ENCODE measurements around the gene COQ4.
"Not testable (repeated sequence)": the region's sequence is repeated elsewhere in the genome, so short reads cannot be mapped to it uniquely, and the experiment has no call there.

COQ4 gene

DNA sequence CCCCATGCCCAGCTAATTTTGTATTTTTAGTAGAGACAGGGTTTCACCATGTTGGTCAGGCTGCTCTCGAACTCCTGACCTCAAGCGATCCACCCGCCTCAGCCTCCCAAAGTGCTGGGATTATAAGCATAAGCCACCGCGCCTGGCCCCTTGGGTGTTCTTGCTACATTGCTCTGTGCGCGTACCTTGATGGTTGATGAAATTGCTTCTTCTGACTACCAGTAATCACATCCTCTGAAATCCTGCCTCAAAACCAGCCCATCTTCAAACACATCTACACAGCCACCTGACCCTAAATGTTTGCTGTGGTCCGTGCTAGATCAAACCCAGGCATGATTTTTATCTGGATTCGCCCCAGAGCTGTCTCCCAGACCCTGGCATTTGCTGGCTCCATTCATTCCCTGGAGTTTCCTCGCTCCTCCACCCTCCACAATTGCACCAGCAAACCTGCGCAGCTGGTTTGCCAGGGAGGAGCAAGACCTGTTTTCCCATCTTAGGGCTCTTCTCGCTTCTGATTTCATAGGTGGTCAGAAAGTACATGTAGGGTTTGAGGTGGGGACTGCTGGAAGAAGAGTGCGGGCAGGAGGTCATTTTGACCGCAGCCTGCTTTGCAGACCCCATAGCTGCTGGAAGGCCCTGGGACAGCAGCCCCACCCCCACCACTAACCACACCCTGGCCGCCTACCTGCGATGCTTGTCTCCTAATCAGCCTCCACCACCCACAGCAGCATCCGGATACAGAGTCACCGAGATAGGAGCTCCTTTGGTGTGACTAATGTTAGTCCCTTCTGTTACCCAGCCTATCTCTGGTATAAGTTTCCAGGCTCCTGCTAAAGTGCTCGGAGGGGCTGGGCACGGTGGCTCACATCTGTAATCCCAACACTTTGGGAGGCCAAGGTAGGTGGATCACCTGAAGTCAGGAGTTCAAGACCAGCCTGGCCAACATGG lies 23.8 kb upstream of the COQ4 start:
- DNase-seq (ENCODE audit: low spot score): no peak

DNA sequence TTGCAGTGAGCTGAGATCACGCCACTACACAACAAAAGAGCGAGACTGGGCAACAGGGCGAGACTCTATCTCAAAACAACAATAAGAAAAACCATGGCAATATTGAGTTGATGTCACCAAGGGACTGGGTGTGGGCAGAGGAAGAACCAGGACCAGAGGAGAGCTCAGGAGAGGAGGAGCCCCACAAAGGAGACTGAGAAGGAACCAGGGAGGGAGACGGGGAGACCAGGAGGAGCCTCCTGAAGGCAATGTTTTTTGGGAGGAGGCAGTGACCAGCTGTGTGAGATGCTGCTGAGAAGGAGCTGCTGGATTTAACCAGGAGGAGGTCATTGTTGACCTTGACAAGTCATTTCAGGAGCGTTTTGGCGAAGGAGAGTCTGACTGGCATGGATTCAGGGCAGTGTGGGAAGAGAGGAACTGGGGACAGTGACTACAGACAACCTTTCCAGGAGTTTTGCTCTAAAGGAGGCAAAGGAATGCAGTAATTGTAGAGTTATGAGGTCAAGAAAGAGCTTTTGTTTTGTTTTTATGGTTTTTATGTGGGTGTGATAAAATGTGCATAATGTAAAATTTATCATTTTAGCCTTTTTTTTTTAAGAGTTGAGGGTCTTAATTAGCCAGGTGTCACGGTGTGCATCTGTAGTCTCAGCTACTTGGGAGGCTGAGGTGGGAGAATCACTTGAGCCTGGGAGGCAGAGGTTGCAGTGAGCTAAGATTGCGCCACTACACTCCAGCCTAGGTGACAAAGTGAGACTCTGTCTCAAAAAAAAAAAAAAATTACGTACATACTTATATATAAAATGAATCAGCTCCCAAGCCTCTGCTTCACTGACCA lies 18.3 kb upstream of the COQ4 start:
- DNase-seq (ENCODE audit: low spot score): no peak

DNA sequence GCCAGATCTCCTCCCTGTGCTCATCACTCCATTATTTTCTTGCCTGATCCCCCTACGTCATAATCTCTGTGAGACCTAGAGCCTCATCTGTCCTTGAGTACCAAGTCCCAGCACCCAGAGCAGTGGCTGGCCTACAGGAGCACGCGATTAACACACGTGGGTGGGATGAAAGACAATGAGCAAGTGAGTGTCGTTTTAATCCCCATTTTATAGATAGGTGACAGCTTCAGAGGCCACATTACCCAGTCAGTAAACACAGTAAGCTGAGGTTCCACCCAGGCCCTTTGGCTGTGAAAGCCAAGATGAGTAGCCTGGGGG lies 17.7 kb upstream of the COQ4 start:
- DNase-seq (ENCODE audit: low spot score): no peak

DNA sequence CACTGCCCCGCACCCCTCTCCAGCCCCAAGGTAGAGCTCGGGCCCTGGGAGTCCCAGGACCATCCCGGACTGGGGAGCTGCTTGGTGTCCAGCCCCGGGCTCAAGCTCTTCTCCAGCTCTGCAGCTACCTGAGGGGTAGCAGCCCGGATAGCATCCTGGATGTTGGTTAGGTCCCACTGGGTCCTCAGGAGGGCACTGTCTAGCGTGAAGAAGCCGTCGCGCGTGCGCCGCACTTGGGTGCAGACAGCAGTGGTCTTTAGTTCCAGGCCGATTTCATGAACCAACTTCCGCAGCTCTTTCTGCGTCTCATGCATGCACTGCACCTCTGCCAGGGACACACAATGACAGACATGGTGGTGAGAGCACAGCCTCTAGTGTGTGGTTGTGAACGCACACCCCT lies 13.1 kb upstream of the COQ4 start:
- DNase-seq (ENCODE audit: low spot score): no peak

DNA sequence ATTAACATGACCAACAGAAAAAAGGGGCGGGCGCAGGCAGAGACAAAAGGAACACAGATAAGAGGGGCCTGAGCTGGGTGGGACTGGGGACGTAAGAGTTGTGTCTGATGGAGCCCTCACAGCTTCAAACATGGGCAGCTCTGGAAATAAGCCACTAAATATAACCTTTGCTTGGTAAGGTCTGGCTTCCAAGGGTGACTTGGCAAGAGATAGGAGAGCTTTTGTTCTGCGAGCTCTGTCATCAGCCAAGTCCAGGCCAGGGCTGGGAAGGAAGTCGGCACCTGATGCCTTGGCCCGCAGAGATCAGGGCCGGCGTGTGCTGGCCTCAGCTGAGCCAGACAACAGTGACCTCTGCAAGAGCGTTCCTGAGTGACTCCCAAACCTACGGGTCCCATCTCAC lies 12.2 kb upstream of the COQ4 start:
- no peak for DNase-seq (ENCODE audit: low spot score)

- no peak for DNase-seq (ENCODE audit: low spot score)
Observed at GRCh38 chr9:128314697-128315096, 7.9 kb upstream of the COQ4 start.

GRCh38 chr9:128316421-128316820 lies 6.2 kb upstream of the COQ4 start:
- no peak for DNase-seq (ENCODE audit: low spot score)

DNA sequence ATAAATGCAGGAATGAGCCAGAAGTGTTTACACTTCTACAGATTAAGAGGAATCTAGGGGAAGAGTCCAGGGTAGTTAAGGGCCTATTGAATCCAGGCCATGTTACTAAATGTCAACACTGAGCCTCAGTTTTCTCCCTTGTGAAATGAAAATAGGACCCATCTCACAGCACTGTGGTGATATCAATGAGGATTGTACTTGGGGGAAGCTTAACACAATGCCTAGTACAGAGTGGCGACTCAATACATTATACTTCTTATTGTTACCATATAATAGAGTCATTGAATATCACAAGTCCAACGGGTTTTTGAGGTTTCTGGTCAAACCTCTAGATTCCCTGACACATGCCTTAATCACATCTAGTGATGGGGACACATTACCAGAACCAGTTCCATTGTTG lies 5.0 kb upstream of the COQ4 start:
- no peak for DNase-seq (ENCODE audit: low spot score)

DNA sequence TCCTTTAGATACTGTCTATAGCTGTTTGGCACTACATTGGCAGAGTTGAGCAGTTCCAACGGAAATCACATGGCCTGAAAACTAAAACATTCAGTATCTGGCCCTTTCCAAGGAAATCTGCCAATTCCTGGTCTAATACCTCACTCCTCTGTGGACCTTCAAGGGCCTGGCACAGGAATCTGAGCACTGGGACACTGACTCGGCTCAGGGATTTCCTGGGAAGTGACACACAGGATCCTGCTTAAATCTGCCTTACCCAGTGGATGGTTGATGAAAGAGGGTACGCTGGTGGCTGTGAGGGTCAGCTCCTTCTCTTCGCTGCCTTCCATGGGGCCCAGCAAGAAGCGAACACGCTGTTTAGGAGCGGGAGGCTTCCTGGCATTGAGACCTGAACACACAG lies 1.3 kb upstream of the COQ4 start:
- DNase-seq (ENCODE audit: low spot score): no peak

GRCh38 chr9:128321879-128322403 lies 698 bp upstream of the COQ4 start:
- no peak for DNase-seq (ENCODE audit: low spot score)

GRCh38 chr9:128323212-128323730 lies 632 bp downstream of the COQ4 start:
- no peak for DNase-seq (ENCODE audit: low spot score)

DNA sequence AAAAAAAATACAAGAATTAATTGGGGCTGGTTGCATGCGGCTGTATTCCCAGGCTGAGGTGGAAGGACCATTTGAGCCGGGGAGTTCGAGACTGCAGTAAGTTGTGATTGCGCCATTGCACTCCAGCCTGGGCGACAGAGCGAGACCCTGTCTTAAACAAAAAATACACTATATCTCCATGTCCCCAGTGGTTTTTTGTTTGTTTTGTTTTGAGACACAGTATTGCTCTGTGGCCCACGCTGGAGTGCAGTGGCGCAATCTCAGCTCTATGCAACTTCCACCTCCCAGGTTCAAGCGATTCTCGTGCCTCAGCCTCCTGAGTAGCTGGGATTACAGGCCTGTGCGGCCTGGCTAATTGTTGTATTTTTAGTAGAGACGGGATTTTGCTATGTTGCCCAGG lies 1.2 kb downstream of the COQ4 start:
- DNase-seq (ENCODE audit: low spot score): no peak

DNA sequence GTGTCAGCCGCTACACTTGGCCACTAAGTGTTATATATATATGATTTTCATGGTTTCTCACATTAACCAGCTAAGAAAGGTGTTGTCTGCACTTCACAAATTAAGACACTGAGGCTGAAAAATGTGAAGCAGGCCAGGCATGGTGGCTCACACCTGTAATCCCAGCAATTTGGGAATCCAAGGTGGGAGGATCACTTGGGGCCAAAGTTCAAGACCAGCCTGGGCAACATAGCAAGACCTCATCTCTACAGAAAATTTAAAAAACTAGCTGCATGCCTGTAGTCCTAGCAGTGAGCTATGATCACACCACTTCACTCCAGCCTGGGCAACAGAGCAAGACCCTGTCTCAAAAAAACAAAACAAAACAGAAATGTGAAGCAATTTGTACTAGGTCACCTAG lies 1.8 kb downstream of the COQ4 start:
- no peak for DNase-seq (ENCODE audit: low spot score)

GRCh38 chr9:128325629-128326028 lies 3.0 kb downstream of the COQ4 start:
- DNase-seq (ENCODE audit: low spot score): no peak

GRCh38 chr9:128333451-128333869 lies 10.8 kb downstream of the COQ4 start:
- no peak for DNase-seq (ENCODE audit: low spot score)

- DNase-seq (ENCODE audit: low spot score): no peak
Observed at GRCh38 chr9:128335161-128335560, 12.5 kb downstream of the COQ4 start.

GRCh38 chr9:128335914-128336313 lies 13.3 kb downstream of the COQ4 start:
- no peak for DNase-seq (ENCODE audit: low spot score)

- no peak for DNase-seq (ENCODE audit: low spot score)
Observed at GRCh38 chr9:128337936-128338335, 15.3 kb downstream of the COQ4 start.

DNA sequence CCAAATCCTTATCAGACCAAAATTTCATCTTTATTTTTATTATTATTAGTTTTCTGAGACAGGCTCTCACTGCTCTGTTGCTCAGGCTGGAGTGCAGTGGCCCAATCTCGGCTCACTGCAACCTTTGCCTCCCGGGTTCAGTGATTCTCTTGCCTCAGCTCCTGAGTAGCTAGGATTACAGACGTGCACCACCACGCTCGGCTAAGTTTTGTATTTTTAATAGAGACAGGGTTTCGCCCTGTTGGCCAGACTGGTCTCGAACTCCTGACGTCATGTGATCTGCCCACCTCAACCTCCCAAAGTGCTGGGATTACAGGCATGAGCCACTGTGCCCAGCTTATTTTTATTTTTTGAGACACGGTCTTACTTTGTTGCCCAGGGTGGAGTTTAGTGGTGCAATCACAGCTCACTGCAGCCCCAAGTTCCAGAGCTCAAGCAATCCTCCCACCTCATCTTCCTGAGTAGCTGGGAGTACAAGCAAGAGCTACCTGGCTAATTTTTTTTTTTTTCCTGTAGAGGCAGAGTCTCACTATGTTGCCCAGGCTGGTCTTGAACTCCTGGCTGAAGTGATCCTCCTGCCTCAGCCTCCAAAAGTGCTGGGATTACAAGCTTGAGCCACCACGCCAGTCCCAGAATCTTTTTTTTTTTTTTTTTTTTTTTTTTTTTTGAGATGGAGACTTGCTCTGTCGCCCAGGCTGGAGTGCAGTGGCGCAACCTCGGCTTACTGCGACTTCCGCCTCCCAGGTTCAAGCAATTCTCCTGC lies 16.4 kb downstream of the COQ4 start:
- DNase-seq (ENCODE audit: low spot score): not testable (repeated sequence)

GRCh38 chr9:128339761-128340690 lies 17.4 kb downstream of the COQ4 start, which contains the start of gene SLC27A4:
SLC27A4 (plus strand) TSS chr9:128340527; CDS start chr9:128343133, 2,606 bp downstream.
- DNase-seq (ENCODE audit: low spot score): peak; percentile 89
